Measurements from ENCODE around the gene STK33. TPM values are rescaled to one million over a fixed set of nuclear protein-coding genes. Genes with fewer than 3 reads are reported as not detected.

STK33 gene
- total RNA-seq, 2 donors from 2014 or later = 22.7 to 26.8 TPM

GRCh38 chr11:8363921-8364320, 230.1 kb downstream of the STK33 start:
- DNase-seq = no peak
- H3K27me3 ChIP-seq (ENCODE audit: control insufficient read depth, insufficient read depth, low read length, poor library complexity, severe bottlenecking) = no peaks in the 10 kb centered on the region
- Mint-ChIP-seq H3K4me1 (no peaks in the 10 kb centered on the region), H3K4me3 (no peak overlapping the region), H3K27ac (no peak overlapping the region), H3K36me3 (ENCODE audit: low read depth) (no peaks in the 10 kb centered on the region), H3K27me3 (ENCODE audit: insufficient read depth) (no peaks in the 10 kb centered on the region), H3K9me3 (no peaks in the 10 kb centered on the region)
- no peaks in the 10 kb centered on the region for H3K36me3 ChIP-seq (ENCODE audit: control insufficient read depth, insufficient read depth, low read length)
- no peak overlapping the region for H3K27ac ChIP-seq (ENCODE audit: low read depth, low read length)
- no peak overlapping the region for H3K4me3 ChIP-seq (ENCODE audit: low read length)
- TF ChIP-seq, protein P1, sequence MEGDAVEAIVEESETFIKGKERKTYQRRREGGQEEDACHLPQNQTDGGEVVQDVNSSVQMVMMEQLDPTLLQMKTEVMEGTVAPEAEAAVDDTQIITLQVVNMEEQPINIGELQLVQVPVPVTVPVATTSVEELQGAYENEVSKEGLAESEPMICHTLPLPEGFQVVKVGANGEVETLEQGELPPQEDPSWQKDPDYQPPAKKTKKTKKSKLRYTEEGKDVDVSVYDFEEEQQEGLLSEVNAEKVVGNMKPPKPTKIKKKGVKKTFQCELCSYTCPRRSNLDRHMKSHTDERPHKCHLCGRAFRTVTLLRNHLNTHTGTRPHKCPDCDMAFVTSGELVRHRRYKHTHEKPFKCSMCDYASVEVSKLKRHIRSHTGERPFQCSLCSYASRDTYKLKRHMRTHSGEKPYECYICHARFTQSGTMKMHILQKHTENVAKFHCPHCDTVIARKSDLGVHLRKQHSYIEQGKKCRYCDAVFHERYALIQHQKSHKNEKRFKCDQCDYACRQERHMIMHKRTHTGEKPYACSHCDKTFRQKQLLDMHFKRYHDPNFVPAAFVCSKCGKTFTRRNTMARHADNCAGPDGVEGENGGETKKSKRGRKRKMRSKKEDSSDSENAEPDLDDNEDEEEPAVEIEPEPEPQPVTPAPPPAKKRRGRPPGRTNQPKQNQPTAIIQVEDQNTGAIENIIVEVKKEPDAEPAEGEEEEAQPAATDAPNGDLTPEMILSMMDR (conservative IDR thresholded peaks at IDR 0.05) = no peak
- H3K4me1 ChIP-seq (ENCODE audit: control insufficient read depth, insufficient read depth, low read length) = no peaks in the 10 kb centered on the region
- WGBS, 2 experiments (ENCODE audit: insufficient coverage in 1 of 2, insufficient read length in 1 of 2) = 89 to 91% methylated on average over 13 to 15 of the region's 15 CpGs
- H3K9ac ChIP-seq (ENCODE audit: extremely low read depth, low read length, poor library complexity, severe bottlenecking) = no peak overlapping the region
- no peaks in the 10 kb centered on the region for H3K9me3 ChIP-seq (ENCODE audit: control insufficient read depth, low read length)

DNA sequence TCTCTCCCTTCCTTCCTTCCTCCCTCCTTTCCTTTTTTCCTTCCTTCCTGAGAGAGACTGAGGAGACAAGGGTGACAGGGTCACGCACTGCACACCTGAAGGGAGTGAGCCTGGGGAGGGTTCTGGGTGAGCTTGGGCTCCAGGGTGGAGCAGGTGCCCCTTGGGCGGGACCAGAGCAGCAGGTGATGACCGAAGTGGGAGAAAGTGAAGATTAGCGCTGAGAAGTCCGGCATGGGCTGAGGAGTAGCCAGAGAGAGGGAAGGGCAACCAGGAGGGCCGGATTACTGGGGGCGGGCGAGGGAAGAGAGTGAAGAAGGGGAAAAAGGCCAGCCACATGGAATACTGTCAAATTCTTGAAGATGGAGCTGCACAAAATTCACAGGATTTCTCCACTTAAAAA, 231.1 kb downstream of the STK33 start:
- no peaks in the 10 kb centered on the region for H3K36me3 ChIP-seq (ENCODE audit: control insufficient read depth, insufficient read depth, low read length)
- Mint-ChIP-seq H3K27me3 (ENCODE audit: insufficient read depth) (no peaks in the 10 kb centered on the region), H3K36me3 (ENCODE audit: low read depth) (no peaks in the 10 kb centered on the region), H3K4me3 (no peak overlapping the region), H3K27ac (no peak overlapping the region), H3K9me3 (no peaks in the 10 kb centered on the region), H3K4me1 (no peaks in the 10 kb centered on the region)
- no peak overlapping the region for H3K4me3 ChIP-seq (ENCODE audit: low read length)
- H3K4me1 ChIP-seq (ENCODE audit: control insufficient read depth, insufficient read depth, low read length) = no peaks in the 10 kb centered on the region
- no peak overlapping the region for H3K27ac ChIP-seq (ENCODE audit: low read depth, low read length)
- H3K9ac ChIP-seq (ENCODE audit: extremely low read depth, low read length, poor library complexity, severe bottlenecking) = no peak overlapping the region
- H3K27me3 ChIP-seq (ENCODE audit: control insufficient read depth, insufficient read depth, low read length, poor library complexity, severe bottlenecking) = no peaks in the 10 kb centered on the region
- DNase-seq = no peak
- no peaks in the 10 kb centered on the region for H3K9me3 ChIP-seq (ENCODE audit: control insufficient read depth, low read length)
- TF ChIP-seq, protein P1 (conservative IDR thresholded peaks at IDR 0.05) = no peak
- WGBS, 2 experiments (ENCODE audit: insufficient coverage in 1 of 2, insufficient read length in 1 of 2) = 82 to 87% methylated on average over 3 to 8 of the region's 8 CpGs

- Histone ChIP-seq H3K9ac (ENCODE audit: extremely low read depth, low read length, poor library complexity, severe bottlenecking) (no peak overlapping the region), H3K27ac (ENCODE audit: low read depth, low read length) (no peak overlapping the region), H3K4me1 (ENCODE audit: control insufficient read depth, insufficient read depth, low read length) (no peaks in the 10 kb centered on the region), H3K36me3 (ENCODE audit: control insufficient read depth, insufficient read depth, low read length) (no peaks in the 10 kb centered on the region), H3K9me3 (ENCODE audit: control insufficient read depth, low read length) (no peaks in the 10 kb centered on the region), H3K4me3 (ENCODE audit: low read length) (no peak overlapping the region), H3K27me3 (ENCODE audit: control insufficient read depth, insufficient read depth, low read length, poor library complexity, severe bottlenecking) (no peaks in the 10 kb centered on the region)
- Mint-ChIP-seq H3K27me3 (ENCODE audit: insufficient read depth) (no peaks in the 10 kb centered on the region), H3K27ac (no peak overlapping the region), H3K4me1 (peaks cover 1% of the 10 kb centered on the region), H3K9me3 (no peaks in the 10 kb centered on the region), H3K4me3 (no peak overlapping the region), H3K36me3 (ENCODE audit: low read depth) (no peaks in the 10 kb centered on the region)
- DNase-seq = no peak
- 88 to 97% methylated on average over 3 to 4 of the region's 4 CpGs for WGBS, 2 experiments (ENCODE audit: insufficient coverage in 1 of 2, insufficient read length in 1 of 2)
- TF ChIP-seq, protein P1 (conservative IDR thresholded peaks at IDR 0.05) = no peak
Measured at GRCh38 chr11:8362491-8362890, 231.5 kb downstream of the STK33 start.

Data from endodermal cell (in vitro differentiated cells).